GM21723 (cell line): ENCODE data around the gene MBTPS2.
"Not testable (repeated sequence)": the region's sequence is repeated elsewhere in the genome, so short reads cannot be mapped to it uniquely, and the experiment has no call there.

ENCODE experiments used
- ATAC-seq: cut with Tn5 transposase; IDR thresholded peaks from one replicate; pipeline ENCODE4 v1.9.1; 2021; ENCODE audit warnings: mild to moderate bottlenecking, moderate library complexity; ENCODE audit not compliant: unreplicated experiment

MBTPS2 gene

GRCh38 chrX:21855937-21856415, 16.6 kb downstream of the MBTPS2 start, which contains the start of gene YY2:
YY2 (plus strand) TSS chrX:21855987; CDS start chrX:21856485, 498 bp downstream.
- no peak for ATAC-seq

GRCh38 chrX:21856504-21856903, 17.1 kb downstream of the MBTPS2 start:
- ATAC-seq = no peak

- ATAC-seq = no peak
These were observed 23.8 kb downstream of the MBTPS2 start for GRCh38 chrX:21863241-21863640.

- ATAC-seq = no peak
These were observed 26.0 kb downstream of the MBTPS2 start for GRCh38 chrX:21865436-21865835.

GRCh38 chrX:21870494-21870893, 31.1 kb downstream of the MBTPS2 start:
- ATAC-seq = no peak

GRCh38 chrX:21873063-21873775, 33.8 kb downstream of the MBTPS2 start:
- no peak for ATAC-seq

GRCh38 chrX:21874182-21874581, 34.8 kb downstream of the MBTPS2 start:
- not testable (repeated sequence) for ATAC-seq

- no peak for ATAC-seq
These were observed 35.6 kb downstream of the MBTPS2 start for GRCh38 chrX:21875013-21875412.

- ATAC-seq = no peak
These were observed 42.6 kb downstream of the MBTPS2 start for GRCh38 chrX:21881881-21882574.

GRCh38 chrX:21883258-21883657, 43.8 kb downstream of the MBTPS2 start:
- no peak for ATAC-seq

- no peak for ATAC-seq
These were observed 46.2 kb downstream of the MBTPS2 start for GRCh38 chrX:21885568-21885967.

GRCh38 chrX:21905313-21905712, 65.9 kb downstream of the MBTPS2 start:
- ATAC-seq = no peak

- no peak for ATAC-seq
These were observed 66.5 kb downstream of the MBTPS2 start for GRCh38 chrX:21905953-21906352.

GRCh38 chrX:21907260-21907659, 67.8 kb downstream of the MBTPS2 start:
- no peak for ATAC-seq

GRCh38 chrX:21911481-21911880, 72.1 kb downstream of the MBTPS2 start:
- ATAC-seq = no peak

- no peak for ATAC-seq
These were observed 72.8 kb downstream of the MBTPS2 start for GRCh38 chrX:21912220-21912619.

- no peak for ATAC-seq
These were observed 73.6 kb downstream of the MBTPS2 start for GRCh38 chrX:21912989-21913388.

GRCh38 chrX:21926116-21926515, 86.7 kb downstream of the MBTPS2 start:
- no peak for ATAC-seq

- peak; percentile 92 for ATAC-seq
These were observed 87.3 kb downstream of the MBTPS2 start for GRCh38 chrX:21926527-21927278.

- no peak for ATAC-seq
These were observed 89.8 kb downstream of the MBTPS2 start for GRCh38 chrX:21929209-21929608.

- no peak for ATAC-seq
These were observed 91.6 kb downstream of the MBTPS2 start for GRCh38 chrX:21930986-21931385.
